ENCODE measurements around the gene CASP10. TPM values are rescaled to one million over a fixed set of nuclear protein-coding genes. Genes with fewer than 3 reads are reported as not detected.

The CASP10 gene
- polyA plus RNA-seq, 12 donors, result 4.7 to 9.4 (median 6.7) TPM; not detected in 1

GRCh38 chr2:201195331-201195730, 12.4 kb downstream of the CASP10 start:
- DNase-seq, result no peak

GRCh38 chr2:201196003-201196402, 13.1 kb downstream of the CASP10 start:
- no peak for DNase-seq

- DNase-seq, result no peak
Measured at GRCh38 chr2:201196803-201197202, 13.9 kb downstream of the CASP10 start.

- no peak for DNase-seq
Measured at GRCh38 chr2:201197781-201198180, 14.8 kb downstream of the CASP10 start.

GRCh38 chr2:201199847-201200246, 16.9 kb downstream of the CASP10 start:
- DNase-seq, result no peak

- no peak for DNase-seq
Measured at GRCh38 chr2:201200345-201200744, 17.4 kb downstream of the CASP10 start.

GRCh38 chr2:201201371-201201770, 18.4 kb downstream of the CASP10 start:
- no peak for DNase-seq

- no peak for DNase-seq
Measured at GRCh38 chr2:201203916-201204654, 21.1 kb downstream of the CASP10 start.

- DNase-seq, result no peak
Measured at GRCh38 chr2:201204655-201205514, 21.9 kb downstream of the CASP10 start.

- no peak for DNase-seq
Measured at GRCh38 chr2:201205515-201205849, 22.5 kb downstream of the CASP10 start.

GRCh38 chr2:201208563-201209252, 25.8 kb downstream of the CASP10 start:
- no peak for DNase-seq

GRCh38 chr2:201215963-201216362, 33.0 kb downstream of the CASP10 start:
- no peak for DNase-seq

GRCh38 chr2:201216918-201217317, 34.0 kb downstream of the CASP10 start:
- DNase-seq, result no peak

GRCh38 chr2:201218780-201219179, 35.8 kb downstream of the CASP10 start:
- no peak for DNase-seq

- no peak for DNase-seq
Measured at GRCh38 chr2:201219328-201220096, 36.6 kb downstream of the CASP10 start.

GRCh38 chr2:201220102-201220570, 37.2 kb downstream of the CASP10 start:
- no peak for DNase-seq

- DNase-seq, result no peak
Measured at GRCh38 chr2:201223089-201224073, 40.4 kb downstream of the CASP10 start.

- DNase-seq, result no peak
Measured at GRCh38 chr2:201228271-201228911, 45.5 kb downstream of the CASP10 start.

GRCh38 chr2:201228912-201229290, 46.0 kb downstream of the CASP10 start:
- no peak for DNase-seq

Measured in muscle of arm (tissue), 12 donors.